ENCODE results near the gene FDCSP. TPM values are rescaled to one million over a fixed set of nuclear protein-coding genes. Genes with fewer than 3 reads are reported as not detected.

FDCSP gene
- total and polyA plus RNA-seq, 2 of the 13 experiments (the other 11 are each of a cell fraction or from before 2014, with no cell fraction given), result not detected

DNA sequence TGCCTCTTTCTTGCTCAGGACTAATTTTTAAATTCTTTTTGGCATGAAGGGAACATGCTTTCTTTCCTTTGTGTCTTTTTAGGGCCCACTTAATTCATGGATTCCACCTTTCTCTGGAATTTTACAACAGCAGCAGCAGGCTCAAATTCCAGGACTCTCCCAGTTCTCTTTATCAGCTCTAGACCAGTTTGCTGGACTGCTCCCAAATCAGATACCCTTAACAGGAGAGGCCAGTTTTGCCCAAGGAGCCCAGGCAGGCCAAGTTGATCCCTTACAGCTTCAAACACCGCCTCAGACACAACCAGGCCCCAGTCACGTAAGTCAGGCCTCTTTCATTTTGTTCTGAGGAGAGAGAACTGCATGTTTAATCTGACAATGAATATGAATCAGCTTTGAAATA, 28.1 kb upstream of the FDCSP start (continued):
- TF ChIP-seq, protein P1, sequence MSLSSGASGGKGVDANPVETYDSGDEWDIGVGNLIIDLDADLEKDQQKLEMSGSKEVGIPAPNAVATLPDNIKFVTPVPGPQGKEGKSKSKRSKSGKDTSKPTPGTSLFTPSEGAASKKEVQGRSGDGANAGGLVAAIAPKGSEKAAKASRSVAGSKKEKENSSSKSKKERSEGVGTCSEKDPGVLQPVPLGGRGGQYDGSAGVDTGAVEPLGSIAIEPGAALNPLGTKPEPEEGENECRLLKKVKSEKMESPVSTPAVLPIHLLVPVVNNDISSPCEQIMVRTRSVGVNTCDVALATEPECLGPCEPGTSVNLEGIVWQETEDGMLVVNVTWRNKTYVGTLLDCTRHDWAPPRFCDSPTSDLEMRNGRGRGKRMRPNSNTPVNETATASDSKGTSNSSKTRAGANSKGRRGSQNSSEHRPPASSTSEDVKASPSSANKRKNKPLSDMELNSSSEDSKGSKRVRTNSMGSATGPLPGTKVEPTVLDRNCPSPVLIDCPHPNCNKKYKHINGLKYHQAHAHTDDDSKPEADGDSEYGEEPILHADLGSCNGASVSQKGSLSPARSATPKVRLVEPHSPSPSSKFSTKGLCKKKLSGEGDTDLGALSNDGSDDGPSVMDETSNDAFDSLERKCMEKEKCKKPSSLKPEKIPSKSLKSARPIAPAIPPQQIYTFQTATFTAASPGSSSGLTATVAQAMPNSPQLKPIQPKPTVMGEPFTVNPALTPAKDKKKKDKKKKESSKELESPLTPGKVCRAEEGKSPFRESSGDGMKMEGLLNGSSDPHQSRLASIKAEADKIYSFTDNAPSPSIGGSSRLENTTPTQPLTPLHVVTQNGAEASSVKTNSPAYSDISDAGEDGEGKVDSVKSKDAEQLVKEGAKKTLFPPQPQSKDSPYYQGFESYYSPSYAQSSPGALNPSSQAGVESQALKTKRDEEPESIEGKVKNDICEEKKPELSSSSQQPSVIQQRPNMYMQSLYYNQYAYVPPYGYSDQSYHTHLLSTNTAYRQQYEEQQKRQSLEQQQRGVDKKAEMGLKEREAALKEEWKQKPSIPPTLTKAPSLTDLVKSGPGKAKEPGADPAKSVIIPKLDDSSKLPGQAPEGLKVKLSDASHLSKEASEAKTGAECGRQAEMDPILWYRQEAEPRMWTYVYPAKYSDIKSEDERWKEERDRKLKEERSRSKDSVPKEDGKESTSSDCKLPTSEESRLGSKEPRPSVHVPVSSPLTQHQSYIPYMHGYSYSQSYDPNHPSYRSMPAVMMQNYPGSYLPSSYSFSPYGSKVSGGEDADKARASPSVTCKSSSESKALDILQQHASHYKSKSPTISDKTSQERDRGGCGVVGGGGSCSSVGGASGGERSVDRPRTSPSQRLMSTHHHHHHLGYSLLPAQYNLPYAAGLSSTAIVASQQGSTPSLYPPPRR (CRISPR knock-in tag; IDR thresholded peaks at IDR 0.05; ENCODE audit: borderline replicate concordance), result no peak
- no peak for TF ChIP-seq ZNF33B (CRISPR knock-in tag; IDR thresholded peaks at IDR 0.05)
- TF ChIP-seq ZNF768 (CRISPR knock-in tag; IDR thresholded peaks at IDR 0.05), result no peak

DNA sequence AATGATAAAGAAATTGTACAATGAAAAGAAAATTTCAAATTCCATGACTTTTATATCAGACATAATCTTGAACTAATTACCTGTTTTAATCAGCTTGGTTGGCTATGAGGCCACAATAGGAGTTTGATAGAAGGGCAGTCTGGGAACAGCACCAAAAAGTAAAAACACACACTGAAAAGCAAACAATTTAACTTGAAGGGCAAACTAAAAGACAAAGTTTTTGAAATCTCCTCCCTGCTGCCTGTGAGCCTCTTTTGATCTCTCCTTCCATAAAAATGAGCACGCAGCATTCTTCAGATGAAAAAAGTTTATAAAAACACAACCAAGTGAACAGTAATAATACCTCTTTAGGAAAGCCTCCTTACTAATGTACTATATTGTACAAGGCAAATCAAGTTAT, 22.3 kb upstream of the FDCSP start:
- no peaks in the 10 kb centered on the region for H3K79me2 ChIP-seq (ENCODE audit: insufficient read depth, low read length)
- ChIA-PET CTCF (ENCODE audit: low intra/inter-chr PET ratio, low total read pairs) (no interaction called here), POLR2A (no interaction called here)
- FAIRE-seq (peak; percentile 49), DNase-seq (ENCODE audit: low spot score) (peak; percentile 75), ATAC-seq (peak; percentile 48; the same call in 1 of the 3 replicates)
- intact Hi-C loops (cut with micrococcal nuclease; ENCODE audit: unreplicated experiment) (no loop called here), in situ Hi-C loops (cut with HindIII; ENCODE audit: extremely low pct_ligation_motif_present, low pct_unique_long_range_greater_than_20kb) (no loop called here)
- H3K4me3 ChIP-seq (replicated peaks in 1 of 3; ENCODE audit: insufficient read depth in 1 of 3, low read depth in 2 of 3, low read length in 3 of 3), result no peak overlapping the region
- H2AFZ ChIP-seq (ENCODE audit: low read length), result no peak overlapping the region
- H3K9me3 ChIP-seq (ENCODE audit: low read length), result no peaks in the 10 kb centered on the region; the same call in 1 of the 2 replicates
- H3K36me3 ChIP-seq (replicated peaks in 1 of 2; ENCODE audit: control insufficient read depth in 1 of 2, insufficient read depth in 2 of 2, low read length in 2 of 2), result no peaks in the 10 kb centered on the region
- H3K9ac ChIP-seq (ENCODE audit: insufficient read depth, low read depth, low read length), result no peak overlapping the region
- peak overlapping the region; percentile 11; the same call in 1 of the 2 replicates for H3K4me2 ChIP-seq (ENCODE audit: low read depth, low read length)
- peak overlapping the region; percentile 39 for H3K27ac ChIP-seq (ENCODE audit: extremely low read length, insufficient read depth, low read length)
- 3% methylated on average over 1 of the region's 1 CpG for WGBS (ENCODE audit: low lambda C conversion rate)
- no peaks in the 10 kb centered on the region; a peak in 1 of 5 replicates for H3K27me3 ChIP-seq (ENCODE audit: control insufficient read depth in 1 of 2, insufficient read depth in 2 of 2, low read length in 2 of 2)
- H3K4me1 ChIP-seq (ENCODE audit: insufficient read depth, low read length), result peaks cover 59% of the 10 kb centered on the region
- H4K20me1 ChIP-seq (ENCODE audit: insufficient read depth, low read length), result no peaks in the 10 kb centered on the region
- no TSS peak for BruUV-seq (replicated peaks)
- TF ChIP-seq MAFF (IDR thresholded peaks at IDR 0.05; ENCODE audit: low read depth, low read length) (no peak), CREM (IDR thresholded peaks at IDR 0.05) (peak; percentile 66), CREM (CRISPR knock-in tag; IDR thresholded peaks at IDR 0.05) (no peak), SOX5 (CRISPR knock-in tag; IDR thresholded peaks at IDR 0.05; ENCODE audit: borderline replicate concordance) (peak; percentile 69; the same call in 1 of the 2 replicates), IRF2 (CRISPR knock-in tag; IDR thresholded peaks at IDR 0.05) (no peak), SSRP1 (CRISPR knock-in tag; IDR thresholded peaks at IDR 0.05) (no peak), TCF7L2 (IDR thresholded peaks at IDR 0.05; ENCODE audit: low read depth, low read length) (no peak), ZNF33B (CRISPR knock-in tag; IDR thresholded peaks at IDR 0.05) (no peak), REPIN1 (CRISPR knock-in tag; IDR thresholded peaks at IDR 0.05; ENCODE audit: borderline replicate concordance, low read depth) (peak; percentile 68; the same call in 1 of the 2 replicates)
- TF ChIP-seq, protein P2, sequence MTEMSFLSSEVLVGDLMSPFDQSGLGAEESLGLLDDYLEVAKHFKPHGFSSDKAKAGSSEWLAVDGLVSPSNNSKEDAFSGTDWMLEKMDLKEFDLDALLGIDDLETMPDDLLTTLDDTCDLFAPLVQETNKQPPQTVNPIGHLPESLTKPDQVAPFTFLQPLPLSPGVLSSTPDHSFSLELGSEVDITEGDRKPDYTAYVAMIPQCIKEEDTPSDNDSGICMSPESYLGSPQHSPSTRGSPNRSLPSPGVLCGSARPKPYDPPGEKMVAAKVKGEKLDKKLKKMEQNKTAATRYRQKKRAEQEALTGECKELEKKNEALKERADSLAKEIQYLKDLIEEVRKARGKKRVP (CRISPR knock-in tag; IDR thresholded peaks at IDR 0.05), result no peak
- TF ChIP-seq, protein P3, sequence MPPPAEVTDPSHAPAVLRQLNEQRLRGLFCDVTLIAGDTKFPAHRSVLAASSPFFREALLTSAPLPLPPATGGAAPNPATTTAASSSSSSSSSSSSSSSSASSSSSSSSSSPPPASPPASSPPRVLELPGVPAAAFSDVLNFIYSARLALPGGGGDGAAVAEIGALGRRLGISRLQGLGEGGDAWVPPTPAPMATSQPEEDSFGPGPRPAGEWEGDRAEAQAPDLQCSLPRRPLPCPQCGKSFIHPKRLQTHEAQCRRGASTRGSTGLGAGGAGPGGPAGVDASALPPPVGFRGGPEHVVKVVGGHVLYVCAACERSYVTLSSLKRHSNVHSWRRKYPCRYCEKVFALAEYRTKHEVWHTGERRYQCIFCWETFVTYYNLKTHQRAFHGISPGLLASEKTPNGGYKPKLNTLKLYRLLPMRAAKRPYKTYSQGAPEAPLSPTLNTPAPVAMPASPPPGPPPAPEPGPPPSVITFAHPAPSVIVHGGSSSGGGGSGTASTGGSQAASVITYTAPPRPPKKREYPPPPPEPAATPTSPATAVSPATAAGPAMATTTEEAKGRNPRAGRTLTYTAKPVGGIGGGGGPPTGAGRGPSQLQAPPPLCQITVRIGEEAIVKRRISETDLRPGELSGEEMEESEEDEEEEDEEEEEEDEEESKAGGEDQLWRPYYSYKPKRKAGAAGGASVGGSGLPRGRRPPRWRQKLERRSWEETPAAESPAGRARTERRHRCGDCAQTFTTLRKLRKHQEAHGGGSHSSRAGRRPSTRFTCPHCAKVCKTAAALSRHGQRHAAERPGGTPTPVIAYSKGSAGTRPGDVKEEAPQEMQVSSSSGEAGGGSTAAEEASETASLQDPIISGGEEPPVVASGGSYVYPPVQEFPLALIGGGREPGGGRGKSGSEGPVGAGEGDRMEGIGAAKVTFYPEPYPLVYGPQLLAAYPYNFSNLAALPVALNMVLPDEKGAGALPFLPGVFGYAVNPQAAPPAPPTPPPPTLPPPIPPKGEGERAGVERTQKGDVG (CRISPR knock-in tag; IDR thresholded peaks at IDR 0.05; ENCODE audit: borderline replicate concordance), result no peak

Measured in HepG2 (cell line).